HG03039 (cell line): Measurements from ENCODE around the gene PRSS21.
A peak's percentile ranks its signal among the peaks of the same experiment; 100 is the strongest.

ENCODE experiments used
- ATAC-seq: cut with Tn5 transposase; IDR thresholded peaks from one replicate; pipeline ENCODE4 v1.9.1; 2021; ENCODE audit warnings: mild to moderate bottlenecking, moderate library complexity; ENCODE audit not compliant: unreplicated experiment

The PRSS21 gene, protein sequence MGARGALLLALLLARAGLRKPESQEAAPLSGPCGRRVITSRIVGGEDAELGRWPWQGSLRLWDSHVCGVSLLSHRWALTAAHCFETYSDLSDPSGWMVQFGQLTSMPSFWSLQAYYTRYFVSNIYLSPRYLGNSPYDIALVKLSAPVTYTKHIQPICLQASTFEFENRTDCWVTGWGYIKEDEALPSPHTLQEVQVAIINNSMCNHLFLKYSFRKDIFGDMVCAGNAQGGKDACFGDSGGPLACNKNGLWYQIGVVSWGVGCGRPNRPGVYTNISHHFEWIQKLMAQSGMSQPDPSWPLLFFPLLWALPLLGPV

DNA sequence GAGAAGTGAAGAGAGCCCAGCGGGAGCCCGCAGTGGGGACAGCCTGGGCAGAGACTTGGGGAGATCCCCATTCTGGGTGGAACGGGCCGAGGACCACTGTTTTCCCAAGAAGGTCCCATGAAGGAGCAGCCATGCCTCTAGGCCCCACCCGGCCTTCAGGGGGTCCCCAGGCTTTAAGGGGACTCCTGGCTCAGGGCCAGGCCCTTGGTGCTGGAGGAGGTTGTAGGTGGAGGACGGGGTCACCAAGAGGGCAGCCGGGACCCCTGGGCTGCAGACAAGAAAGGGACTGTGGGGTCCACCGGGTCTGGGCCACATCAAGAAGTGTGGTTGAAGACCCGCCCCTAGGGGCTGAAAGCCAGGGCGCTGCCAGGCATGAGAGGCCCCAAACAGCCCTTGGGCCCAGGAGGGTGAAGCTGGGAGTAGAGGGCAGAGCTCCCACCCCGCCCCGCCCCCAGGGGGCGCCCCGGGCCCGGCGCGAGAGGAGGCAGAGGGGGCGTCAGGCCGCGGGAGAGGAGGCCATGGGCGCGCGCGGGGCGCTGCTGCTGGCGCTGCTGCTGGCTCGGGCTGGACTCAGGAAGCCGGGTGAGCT is at the start of gene PRSS21:
TSS of gene PRSS21 (plus strand) at position 487 of the 589 bp plus-strand sequence. CDS start at position 519, 32 bp downstream.
- no peak for ATAC-seq

DNA sequence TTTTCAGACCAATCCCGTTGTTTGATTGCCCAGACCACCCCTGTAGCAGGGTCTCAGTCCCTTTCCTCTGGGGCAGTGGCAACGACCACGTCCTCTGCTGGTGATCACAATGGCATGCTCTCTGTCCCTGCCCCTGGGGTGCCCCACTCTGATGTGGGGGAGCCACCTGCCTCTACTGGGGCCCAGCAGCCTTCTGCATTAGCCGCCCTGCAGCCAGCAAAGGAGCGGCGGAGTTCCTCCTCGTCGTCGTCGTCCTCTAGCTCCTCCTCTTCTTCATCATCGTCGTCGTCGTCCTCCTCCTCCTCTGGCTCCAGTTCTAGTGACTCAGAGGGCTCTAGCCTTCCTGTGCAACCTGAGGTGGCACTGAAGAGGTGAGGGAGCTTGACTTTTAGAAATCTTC is 49.1 kb upstream of the PRSS21 start:
- ATAC-seq: no peak

DNA sequence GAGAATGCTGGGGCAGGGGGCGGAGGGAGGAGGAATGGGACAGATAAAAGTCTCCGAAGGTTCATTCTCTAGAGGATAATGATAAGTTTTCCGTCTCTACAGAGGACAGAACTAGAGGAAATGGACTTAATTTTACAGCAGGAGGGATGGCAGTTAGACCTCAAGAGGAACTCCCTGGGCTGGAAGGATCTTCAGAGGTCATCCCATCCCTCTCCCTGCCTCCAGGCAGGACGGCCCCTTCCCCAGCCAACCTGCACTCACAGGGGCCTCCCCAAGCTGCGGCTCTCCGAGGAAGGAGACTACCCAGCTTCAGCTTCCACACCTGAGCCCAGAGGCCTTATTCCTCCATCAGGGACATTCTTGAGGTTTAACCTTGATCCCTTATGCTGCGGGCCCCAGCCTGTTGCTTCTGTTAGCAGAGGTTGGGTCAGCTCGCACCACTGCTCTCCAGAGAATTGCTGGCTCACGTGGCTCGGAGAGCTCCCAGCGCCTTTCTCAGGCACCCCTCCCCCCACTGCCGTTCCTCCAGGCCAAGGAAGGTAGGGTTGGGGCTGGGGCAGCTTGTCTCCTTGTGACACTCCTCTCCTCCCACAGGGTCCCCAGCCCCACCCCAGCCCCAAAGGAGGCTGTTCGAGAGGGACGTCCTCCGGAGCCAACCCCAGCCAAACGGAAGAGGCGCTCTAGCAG is 48.5 kb upstream of the PRSS21 start:
- no peak for ATAC-seq

DNA sequence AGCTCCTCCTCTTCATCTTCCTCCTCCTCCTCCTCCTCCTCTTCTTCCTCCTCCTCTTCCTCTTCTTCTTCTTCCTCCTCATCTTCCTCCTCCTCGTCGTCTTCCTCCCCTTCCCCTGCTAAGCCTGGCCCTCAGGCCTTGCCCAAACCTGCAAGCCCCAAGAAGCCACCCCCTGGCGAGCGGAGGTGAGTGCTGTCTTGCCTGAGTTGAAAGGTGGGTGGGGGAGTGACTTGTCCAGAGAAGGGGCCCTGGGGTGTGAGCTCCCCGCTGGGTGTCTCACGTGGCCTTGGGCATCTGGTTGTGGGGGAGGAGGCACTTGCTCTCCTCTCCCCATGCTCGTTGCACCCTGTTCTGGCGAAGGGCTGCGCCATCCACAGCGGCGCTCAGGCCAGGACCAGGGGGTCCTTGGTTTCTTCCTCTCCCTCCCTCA is 47.9 kb upstream of the PRSS21 start:
- no peak for ATAC-seq

DNA sequence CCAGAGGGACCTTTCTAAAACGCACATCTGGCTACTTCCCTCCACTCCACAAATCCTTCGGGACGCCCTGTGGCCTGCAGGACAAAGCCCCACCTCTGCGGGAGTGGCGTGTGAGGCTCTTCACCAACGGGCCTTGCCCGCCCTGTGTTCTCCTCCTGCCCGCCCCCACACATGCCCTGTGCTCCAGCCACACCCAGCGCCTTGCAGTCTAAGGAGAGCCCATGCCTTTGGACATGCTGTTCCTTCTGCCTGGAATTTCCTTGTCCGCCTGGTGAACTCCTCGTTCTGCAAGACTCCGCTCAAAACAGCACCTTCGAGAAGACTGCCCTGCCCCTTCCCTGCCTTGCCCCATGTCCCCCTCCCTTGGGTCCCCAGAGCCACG is 47.4 kb upstream of the PRSS21 start:
- no peak for ATAC-seq

DNA sequence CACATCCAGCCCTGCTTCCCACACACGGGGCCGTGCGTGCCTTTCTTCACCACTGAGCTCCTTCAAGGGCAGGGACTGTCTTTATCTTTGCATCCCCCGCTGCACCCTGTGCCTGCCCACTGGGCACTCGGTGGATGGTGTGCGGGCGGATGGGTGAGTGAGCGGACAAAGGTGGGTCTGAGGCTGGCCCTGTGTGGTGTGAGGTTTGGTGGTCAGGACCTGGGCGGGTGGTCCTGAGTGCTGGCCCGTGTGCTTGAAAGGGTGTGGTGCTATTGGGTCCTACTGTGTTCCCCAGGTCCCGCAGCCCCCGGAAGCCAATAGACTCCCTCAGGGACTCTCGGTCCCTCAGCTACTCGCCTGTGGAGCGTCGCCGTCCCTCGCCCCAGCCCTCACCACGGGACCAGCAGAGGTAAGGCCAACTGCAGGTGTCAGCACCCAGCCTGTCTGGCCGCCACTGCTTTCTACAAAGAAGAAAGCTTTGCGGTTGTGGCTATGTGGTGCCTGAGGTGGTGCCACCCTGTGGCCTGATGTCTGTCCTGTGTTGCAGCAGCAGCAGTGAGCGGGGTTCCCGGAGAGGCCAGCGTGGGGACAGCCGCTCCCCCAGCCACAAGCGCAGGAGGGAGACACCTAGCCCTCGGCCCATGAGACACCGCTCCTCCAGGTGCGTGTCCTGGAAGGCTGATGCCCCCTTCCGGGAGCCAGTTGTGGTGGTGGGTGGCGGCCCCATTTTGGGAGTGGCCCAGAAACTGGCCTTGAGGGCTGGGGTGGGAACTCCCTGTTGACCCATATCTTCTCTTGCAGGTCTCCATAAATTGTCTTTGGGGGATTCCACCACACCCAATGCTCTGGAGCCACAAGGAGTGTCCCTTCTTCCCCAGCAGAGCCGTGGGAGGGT is 46.7 kb upstream of the PRSS21 start:
- ATAC-seq: no peak

DNA sequence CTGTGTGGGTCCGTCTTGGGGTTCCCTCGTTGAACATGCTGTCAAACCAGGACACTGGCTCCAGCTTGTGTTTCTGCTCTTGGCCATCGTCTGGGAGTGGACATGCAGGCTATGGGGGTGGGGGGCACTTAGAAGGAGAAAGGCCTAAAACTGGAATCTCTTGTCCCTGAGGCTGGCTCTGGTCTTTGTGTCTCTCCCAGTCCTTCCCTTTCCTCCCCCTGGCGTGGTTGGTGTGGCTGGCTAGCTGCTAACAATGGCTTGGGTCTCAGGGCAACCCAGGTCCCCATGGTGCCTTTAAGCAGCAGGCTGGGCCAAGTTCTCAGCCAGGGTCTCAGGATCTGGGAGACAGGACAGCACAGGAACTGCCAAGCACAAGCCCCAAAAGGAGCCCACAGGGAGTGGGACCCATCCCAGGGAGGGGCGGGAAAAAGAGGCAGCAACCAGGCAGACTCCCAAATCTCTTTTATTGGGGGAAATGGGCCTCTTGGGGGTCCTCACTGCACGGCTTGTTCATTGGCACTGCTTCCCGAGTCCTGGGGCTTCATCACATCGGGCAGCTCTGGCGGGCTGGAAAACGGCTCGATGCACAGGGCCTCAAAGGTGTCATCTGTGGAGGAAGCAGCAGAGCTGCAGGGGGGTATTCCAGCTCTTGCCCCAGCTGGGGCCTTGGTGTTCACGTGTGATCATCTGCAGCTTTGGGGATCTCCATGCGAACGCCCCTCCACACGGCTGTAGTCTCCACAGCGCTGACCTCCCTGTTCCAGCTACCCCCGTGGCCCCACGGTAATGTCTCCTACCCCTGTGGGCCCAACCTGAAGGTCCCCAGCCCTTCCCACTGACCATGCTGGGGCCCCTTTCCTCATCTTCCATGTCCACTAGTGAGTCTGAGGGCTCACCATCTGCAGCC is 45.3 kb upstream of the PRSS21 start:
- no peak for ATAC-seq

DNA sequence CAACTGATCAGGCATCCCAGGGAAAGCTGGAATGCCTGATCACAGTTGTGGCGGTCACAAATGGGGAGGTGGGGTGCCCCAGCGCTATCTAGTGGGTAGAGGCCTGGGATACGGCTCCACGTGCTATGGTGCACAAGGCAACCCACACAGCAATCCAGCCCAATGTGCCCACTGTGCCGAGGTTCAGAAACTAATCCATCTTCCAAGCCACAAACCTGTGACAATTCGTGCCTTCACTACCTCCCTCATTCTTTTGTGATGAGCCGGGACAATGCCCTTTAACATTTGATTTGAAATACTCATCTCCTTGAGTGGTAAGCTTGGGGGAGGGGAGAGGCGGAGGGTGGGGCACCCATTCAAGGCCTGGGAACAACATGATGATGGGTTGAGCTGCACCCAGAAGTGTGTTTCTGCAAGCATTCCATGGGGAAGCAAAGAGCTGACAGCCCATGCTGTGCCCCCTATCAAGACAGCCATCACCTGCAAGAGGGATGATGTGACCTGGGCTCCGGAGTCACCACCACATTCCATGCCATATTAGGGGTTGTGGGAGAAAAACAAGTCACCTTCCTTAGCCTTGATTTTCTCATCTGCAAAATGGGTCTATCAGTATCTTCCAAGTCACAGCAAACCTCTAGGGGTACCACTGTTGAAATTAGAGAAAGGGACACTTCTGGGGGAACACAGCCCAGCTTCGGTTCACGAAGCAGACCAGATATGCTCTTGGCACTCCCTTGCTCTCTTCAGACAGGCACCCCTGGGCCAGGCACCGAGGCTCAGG is 43.7 kb upstream of the PRSS21 start:
- ATAC-seq: no peak

DNA sequence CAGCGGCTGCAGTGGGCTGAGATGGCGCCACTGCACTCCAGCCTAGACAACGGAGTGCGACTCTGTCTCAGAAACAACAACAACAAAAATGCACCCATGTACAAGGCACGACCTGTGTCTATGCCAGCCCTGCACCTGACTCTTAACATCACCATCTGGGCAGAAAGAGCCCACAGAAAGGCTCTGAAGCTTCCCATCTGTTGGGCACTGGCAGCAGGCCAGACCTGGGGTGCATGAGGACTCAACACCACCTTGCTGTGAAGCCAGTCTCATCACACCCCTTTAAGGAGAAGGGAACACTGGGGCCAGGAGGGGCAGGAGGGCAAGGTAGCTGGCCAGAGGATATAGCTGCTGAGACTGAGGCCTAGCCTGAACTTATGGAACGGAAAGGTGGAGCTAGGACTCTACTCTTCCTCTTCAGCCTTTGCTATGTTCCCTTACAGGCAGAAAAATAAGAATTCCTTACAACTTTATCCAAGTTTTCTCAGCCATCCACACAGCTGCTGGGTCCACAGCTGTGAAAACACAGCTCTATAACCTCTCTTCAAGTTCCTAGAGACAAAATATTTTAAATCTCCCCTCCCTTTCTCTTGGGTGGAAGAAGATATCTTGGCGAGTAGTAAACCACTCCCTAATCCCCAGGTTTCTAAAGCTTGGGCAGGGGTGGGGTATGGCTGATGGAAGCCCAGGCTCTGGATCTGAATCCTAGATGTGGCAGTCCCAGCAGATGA is 42.7 kb upstream of the PRSS21 start:
- no peak for ATAC-seq

DNA sequence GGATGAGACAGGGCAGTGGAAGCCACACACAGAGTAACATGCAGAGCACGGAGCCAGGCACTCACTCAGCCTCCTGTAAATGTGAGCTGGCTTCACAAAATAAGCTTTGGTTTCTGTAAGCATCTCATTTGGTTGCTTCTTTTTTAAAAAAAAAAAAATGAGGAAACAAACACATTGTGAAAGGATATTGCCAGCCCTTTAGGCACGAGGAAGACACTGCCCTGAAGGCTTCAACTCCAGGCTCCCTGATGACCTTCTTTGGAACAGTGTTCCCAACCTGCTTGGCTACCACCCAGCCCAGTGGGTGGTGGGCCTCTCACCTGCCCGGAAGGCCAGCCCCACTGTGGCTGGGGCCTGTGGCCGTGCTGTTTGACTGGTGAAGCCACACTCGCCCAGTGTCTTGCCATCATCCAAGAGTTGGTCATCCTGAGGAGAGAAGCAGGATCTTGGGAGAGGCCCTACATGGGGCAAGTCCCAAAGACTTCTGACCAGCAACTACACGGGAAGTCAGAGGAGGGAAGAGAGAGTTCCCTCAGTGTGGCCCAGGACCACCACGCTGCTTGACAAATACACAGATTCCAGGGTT is 41.8 kb upstream of the PRSS21 start:
- no peak for ATAC-seq

DNA sequence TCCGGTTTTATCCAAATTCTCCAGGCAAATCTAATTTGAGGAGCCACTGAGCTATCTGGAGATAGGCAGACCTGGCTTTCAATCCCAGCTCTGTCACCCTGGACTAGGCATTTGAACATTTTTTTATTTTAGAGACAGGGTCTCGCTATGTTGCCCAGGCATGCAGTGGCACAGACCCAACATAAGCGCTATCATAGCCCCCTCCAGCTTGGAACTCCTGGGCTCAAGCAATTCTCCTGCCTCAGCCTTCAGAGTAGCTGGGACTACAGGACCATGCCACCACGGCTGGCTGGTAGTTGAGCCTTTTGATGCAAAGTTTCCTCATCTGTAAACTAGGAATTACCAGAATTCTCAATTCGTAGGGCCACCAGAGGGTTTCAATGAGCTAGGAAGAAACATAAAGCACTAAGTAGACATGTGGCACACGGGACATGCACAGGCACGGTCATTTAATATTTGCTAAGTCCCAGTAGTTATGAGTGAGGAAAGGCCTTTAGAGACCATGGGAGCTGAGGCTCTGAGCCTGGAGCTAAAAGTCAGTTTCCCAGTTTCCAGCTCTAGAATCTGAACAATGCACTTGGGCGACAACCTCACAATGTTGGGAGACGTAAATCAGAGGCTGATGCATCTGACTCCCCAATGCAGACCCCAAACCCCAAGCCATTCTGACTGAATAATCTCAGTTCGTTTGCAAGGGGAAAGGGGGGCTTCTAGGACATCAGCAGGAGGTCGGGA is 41.1 kb upstream of the PRSS21 start:
- ATAC-seq: no peak

DNA sequence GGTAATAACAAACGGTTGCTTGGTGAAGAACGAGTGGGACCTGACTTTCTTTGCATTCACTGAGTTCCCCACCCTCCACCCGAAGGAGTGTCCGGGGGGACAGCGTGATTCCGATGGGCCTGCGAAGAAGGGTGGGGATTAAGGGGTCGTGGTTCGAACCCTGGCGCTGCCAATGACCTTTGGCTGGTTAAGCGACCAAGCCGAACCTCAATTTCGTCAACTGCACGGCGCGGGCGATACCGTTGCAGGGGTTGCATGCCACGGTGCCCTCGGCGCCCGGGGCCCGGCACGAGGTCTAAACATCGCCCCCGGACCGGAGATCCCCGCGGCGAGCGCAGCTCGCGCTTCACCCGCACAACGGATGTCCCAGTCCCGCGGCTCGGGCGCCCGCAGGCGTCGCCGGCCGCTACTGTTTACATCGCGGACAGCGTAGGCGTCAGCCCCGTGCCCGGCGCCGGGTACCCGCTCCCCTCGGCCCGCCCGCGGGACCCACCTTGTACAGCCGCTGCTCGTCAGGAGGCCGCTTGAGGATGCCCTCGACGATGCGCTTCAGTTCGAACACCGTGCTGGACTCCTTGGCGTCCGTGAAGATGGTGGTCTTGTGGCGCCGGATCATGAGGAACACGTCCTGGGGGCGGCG is 40.4 kb upstream of the PRSS21 start:
- peak; percentile 26 for ATAC-seq

DNA sequence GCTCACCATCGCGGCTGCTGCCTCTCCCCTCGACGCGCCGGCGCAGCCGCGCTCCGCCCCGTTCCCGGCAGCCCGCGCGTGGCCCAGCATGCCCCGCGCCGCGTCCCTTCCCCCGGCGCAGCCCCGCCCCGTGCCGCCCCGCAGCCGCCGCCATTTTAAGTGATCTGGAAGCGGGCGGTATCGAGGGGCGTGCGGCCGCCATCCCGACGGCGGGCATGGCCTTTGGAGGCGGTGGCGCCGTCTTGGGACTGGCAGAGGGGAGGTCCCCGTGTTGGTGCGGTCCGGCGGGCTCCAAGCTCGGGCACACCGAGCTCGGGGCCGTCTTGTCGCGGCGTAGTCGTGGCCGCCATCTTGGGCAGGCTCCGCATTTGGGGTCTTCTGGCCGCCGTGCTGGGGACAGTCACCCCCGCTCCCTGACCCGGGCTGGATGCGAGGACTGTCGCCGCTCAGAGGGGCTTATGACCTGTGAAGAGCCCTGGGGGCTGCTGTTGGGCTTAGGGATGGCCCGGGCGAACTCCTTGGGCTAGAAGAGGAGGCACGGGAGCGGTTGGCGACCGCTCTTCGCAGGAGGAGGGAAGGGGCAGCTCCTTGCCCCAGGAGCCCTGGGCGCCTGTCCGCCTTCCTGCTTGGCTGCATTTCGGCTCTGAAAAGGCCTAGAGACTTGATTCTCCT is 39.7 kb upstream of the PRSS21 start, which contains the start of gene ELOB:
TSS of gene ELOB (minus strand) at position 50 of the 672 bp plus-strand sequence. CDS start at position 9, 41 bp downstream.
- ATAC-seq: peak; percentile 58

DNA sequence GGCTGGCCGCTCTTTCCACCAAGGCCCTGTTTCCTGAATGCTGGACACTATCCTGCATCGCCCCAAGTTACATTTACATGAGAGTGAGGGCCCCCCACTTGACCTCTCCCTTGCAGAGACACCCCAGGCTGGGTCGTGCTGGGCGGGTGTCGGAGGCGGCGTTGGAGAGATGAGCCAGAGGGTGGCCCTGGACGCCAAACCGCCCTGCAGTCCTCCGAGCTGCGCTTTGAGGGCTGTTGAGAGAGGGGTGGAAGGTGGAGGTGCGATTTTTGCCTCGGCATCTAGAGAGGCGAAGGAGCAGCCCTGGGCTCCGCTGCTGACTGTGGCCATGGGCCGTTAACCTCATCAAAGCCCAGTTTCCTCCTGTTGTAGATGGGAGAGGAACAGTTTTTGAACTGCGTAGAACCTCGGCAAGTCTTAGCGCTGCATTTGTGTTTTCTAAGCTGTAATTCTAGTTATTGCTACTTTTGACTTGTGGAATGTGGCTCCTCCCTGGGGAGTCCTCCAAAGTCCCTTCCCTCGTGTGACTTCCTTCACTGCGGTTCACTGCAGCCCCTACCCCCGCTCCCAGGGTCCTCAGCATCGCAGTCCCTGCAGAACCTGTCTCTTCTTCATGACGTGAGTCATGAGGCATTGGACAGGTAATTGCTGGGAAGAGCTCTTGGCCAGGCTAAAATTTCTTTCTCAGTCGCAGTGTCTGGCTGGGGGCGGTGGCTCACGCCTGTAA is 39.0 kb upstream of the PRSS21 start:
- no peak for ATAC-seq

DNA sequence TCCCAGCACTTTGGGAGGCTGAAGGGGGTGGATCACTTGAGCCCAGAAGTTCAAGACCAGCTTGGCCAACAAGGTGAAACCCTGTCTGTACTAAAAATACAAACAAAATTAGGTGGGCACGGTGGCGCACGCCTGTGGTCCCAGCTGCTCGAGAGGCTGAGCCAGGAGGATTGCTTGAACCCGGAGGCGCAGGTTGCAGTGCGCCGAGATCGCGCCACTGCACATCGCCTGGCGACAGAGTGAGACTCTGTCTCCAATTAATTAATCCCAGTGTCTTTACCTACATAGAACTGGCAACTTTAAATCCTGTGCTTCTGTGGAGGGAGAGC is 38.4 kb upstream of the PRSS21 start:
- ATAC-seq: no peak
